Ammon's horn (tissue), 1 donor: ENCODE results near the gene CEACAM6.

Experiments
- DNase-seq: peaks from one replicate; pipeline ENCODE4 v3.0.0-alpha.2; 2016; ENCODE audit warnings: low spot score

Gene CEACAM6

DNA sequence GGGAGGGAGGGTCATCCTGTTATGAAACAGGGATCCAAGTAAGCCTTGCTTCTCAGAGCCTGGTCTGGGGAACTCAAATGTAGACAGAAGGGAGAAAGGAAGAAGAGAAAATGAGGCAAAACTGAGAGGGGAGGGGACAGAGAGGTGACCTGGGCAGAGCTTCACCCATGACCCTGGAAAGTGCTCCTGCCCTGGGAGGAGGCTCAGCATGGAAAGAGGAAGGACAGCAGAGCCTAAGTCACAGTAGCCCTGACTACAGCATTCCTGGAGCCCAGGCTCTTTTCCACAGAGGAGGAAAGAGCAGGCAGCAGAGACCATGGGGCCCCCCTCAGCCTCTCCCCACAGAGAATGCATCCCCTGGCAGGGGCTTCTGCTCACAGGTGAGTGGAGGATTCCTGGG lies 41.0 kb downstream of the CEACAM6 start, which contains the start of gene CEACAM3:
TSS of gene CEACAM3 (plus strand) at position 226 of the 400 bp plus-strand sequence. CDS start at position 317, 91 bp downstream.
- no peak for DNase-seq

GRCh38 chr19:41796901-41797300 lies 41.6 kb downstream of the CEACAM6 start:
- no peak for DNase-seq

GRCh38 chr19:41799444-41800000 lies 44.2 kb downstream of the CEACAM6 start:
- no peak for DNase-seq

- DNase-seq: no peak
These were observed 45.7 kb downstream of the CEACAM6 start for GRCh38 chr19:41801031-41801430.

GRCh38 chr19:41801792-41802211 lies 46.5 kb downstream of the CEACAM6 start:
- DNase-seq: no peak

DNA sequence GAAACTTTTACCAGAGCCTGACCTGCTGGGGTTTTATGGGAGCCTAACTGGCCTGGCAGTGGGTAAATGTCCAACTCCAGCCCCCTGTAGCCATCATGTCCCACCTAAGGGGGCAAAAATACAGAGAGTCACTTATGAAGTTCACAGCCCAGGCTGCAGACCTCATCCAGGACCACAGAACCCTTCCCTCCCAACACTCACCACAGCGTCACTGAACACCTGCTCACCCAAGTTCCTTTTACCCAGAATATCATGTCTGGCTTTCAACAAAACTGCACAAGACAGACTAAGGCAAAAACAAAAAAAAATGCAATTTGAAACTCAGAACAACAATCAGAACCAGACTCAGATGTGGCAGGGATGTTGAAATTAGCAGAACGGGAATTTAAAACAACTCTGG lies 47.4 kb downstream of the CEACAM6 start:
- DNase-seq: no peak

- DNase-seq: no peak
These were observed 49.0 kb downstream of the CEACAM6 start for GRCh38 chr19:41804336-41804735.

GRCh38 chr19:41807176-41807575 lies 51.8 kb downstream of the CEACAM6 start:
- no peak for DNase-seq

GRCh38 chr19:41808663-41809566 lies 53.6 kb downstream of the CEACAM6 start:
- peak; percentile 27 for DNase-seq

- no peak for DNase-seq
These were observed 55.0 kb downstream of the CEACAM6 start for GRCh38 chr19:41810301-41810700.

GRCh38 chr19:41811036-41811435 lies 55.7 kb downstream of the CEACAM6 start:
- peak; percentile 62 for DNase-seq

DNA sequence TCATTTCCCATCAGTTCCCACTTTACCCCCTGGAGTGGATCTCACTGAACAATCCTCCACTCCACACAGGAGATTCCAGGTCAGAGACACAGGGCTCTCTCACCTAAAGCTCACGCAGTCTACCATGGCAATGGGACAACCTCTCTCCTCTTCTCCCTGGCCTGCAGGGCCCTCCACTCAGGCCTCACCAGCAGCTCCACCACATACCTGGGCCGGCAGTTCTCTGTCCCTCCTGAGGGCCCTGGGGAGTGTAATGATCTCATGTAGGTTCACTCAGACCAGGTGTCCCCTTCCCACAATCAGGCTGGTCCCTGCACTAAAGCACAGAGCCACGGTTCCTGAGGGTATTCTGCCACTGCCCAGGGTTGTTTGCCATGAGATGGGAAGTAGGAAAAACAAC lies 56.7 kb downstream of the CEACAM6 start:
- no peak for DNase-seq

DNA sequence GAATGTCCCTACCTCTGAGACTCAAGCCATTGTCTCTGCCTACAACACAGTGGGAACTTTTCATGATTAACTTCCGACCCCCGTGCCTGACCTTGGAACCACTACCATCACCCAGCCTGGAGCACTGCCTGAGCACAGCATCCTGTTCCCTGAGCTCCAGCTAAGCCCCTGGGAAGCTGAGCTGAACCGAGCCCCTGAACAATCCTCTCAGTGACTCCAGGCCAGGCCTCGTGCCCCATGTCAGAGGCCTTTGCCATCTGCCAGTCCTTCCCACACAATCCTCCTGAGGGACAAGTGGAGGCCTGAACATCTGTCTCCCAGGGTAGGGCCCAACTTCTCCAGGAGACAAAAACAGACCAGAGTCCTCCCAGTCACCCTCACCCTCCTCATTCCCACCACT lies 58.6 kb downstream of the CEACAM6 start:
- no peak for DNase-seq

DNA sequence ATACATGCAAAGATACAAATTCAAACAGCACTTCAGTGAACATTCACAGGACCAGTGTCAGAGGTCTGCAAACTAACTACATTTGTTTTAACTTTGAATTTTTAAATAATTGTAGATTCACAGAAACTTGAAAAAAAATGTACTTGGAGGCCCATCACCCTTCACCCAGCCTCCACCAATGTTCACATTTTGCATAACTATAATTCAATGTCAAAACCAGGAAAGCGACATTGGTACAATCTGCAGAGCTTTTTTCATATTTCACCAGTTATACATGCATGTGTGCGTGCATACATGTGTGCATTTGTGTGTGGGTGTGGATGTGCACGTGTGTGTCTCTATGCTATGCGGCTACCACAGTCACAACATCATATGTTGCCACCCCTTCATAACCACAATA lies 60.0 kb downstream of the CEACAM6 start:
- no peak for DNase-seq

DNA sequence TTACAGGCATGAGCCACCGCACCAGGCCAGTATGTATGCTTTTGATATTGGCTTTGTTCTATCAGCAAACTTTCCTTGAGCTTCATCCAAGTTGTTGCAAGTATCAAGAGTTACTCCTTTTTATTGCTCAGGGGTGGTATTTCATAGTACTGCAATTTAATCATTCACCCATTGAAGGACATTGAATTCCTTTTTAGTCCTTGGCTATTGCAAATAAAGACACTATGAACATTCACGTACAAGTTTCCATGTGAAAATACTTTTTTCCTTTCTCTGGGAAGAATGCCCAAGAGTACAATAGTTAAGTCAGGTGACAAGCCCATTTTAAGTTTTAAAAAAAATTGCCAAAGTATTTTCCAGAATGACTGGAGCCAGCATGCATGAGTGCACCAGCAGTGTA lies 61.4 kb downstream of the CEACAM6 start:
- DNase-seq: no peak

DNA sequence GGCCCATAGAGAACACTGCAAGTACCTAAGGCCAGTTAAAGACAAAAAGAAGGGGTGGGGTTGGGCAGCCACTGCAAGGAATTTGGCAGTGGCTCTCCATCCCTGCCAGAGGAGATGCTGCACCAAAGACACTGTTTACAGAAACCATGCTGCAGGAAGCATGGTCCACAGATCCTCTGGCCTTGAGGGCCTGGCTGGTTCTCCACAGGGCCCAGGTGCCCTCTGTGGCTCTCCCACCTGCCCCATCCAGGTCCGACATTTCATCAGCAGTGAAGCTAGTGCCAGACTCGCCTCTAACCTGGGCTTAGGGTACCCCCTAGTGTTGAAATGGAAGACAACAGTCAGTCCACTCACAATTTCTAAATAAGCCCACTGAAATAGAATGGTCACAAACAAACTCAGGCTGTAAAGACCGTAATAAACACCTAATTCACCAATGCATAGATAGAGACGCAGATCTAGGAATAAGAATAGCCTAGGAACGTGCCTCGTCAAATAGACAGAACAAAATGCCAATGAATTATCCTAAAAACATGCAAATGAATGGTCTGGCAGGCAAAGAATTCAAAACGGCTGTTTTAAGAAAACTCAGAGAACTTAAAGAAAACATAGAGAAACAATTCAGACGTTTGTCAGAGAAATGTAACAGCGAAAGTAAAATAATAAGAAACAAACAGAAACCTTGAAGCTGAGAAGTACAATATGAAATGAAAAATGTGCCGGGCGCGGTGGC lies 65.8 kb downstream of the CEACAM6 start:
- DNase-seq: peak; percentile 47
